Thyroid gland (tissue), 4 donors: ENCODE measurements around the gene NISCH. TPM values are rescaled to one million over a fixed set of nuclear protein-coding genes. Genes with fewer than 3 reads are reported as not detected.

Source experiments
- DNase-seq, 2 donors: peaks; one replicate each; pipeline ENCODE4 v3.0.0-alpha.2; 2019
- H3K27ac ChIP-seq, 3 donors: fragments of 200-600 bp; sonication (generic); 1 replicate in 2 of 3; 2 replicates in 1 of 3; pipeline ENCODE4 v1.5.1; 2016 to 2019; ENCODE audit warnings: mild to moderate bottlenecking in 1 of 3, moderate library complexity in 1 of 3
- H3K27me3 ChIP-seq: fragments of 200-600 bp; sonication (generic); one replicate; pipeline ENCODE4 v1.5.1; 2019
- H3K36me3 ChIP-seq, 2 donors: fragments of 200-600 bp; sonication (generic); one replicate each; pipeline ENCODE4 v1.5.1; 2016 to 2019
- H3K4me1 ChIP-seq, 2 donors: fragments of 200-600 bp; sonication (generic); one replicate each; pipeline ENCODE4 v1.5.1; 2017 to 2019
- H3K4me3 ChIP-seq, 3 donors: fragments of 200-600 bp; sonication (generic); replicated peaks in 1 of 3; 1 replicate in 2 of 3; 2 replicates in 1 of 3; pipeline ENCODE4 v1.5.1; 2016; ENCODE audit warnings: mild to moderate bottlenecking in 1 of 3
- H3K9me3 ChIP-seq: fragments of 200-600 bp; sonication (generic); one replicate; pipeline ENCODE4 v1.5.1; 2017
- CTCF ChIP-seq, 6 experiments: fragments of 200-600 bp in 3 of 6; fragments of 450-650 bp in 3 of 6; sonication (generic) in 3 of 6; IDR thresholded peaks; one replicate each; pipeline ENCODE4 v1.5.1; 2016 to 2019; ENCODE audit warnings: antibody characterized with exemption in 6 of 6, mild to moderate bottlenecking in 2 of 6, inconsistent platforms in 1 of 6, moderate library complexity in 1 of 6
- POLR2A ChIP-seq, 2 donors: fragments of 450-650 bp; IDR thresholded peaks; one replicate each; pipeline ENCODE4 v1.6.1; 2017; ENCODE audit warnings: antibody characterized with exemption in 2 of 2, mild to moderate bottlenecking in 2 of 2, moderate library complexity in 1 of 2
- WGBS, 2 donors: methylation state at CpG; one replicate each; pipeline ENCODE4 v1.1.5; 2017; 5-methylcytosine and 5-hydroxymethylcytosine counted together
- intact Hi-C: fragments of 100-400 bp; cut with DNase I; formaldehyde crosslinking; loops from one replicate; pipeline ENCODE4 v1.15.1; 2023
- total RNA-seq, 4 donors: library from RNA; depleted of rRNA; stranded (reverse); fragments of >200 nt; gene quantifications; one replicate each; pipeline ENCODE4 v1.2.3, GENCODE V29; 2016

The NISCH gene
- total RNA-seq, 4 donors from 2014 or later = 71.8 to 88.2 (median 86.2) TPM

- Histone ChIP-seq H3K4me3 (no peak overlapping the region), H3K36me3 (no peaks in the 10 kb centered on the region), H3K9me3 (no peaks in the 10 kb centered on the region), H3K27me3 (no peaks in the 10 kb centered on the region), H3K4me1 (peaks cover 7 to 23% of the 10 kb centered on the region in 2 donors), H3K27ac (no peak overlapping the region)
- no peak for TF ChIP-seq POLR2A (IDR thresholded peaks at IDR 0.05)
- TF ChIP-seq CTCF (IDR thresholded peaks at IDR 0.05) = no peak
- intact Hi-C loops = no loop called here
- no peak for DNase-seq
- WGBS, 2 donors = 95 to 97% methylated on average over 6 of the region's 6 CpGs
These were observed 21.4 kb upstream of the NISCH start for GRCh38 chr3:52433996-52434479.

- DNase-seq = no peak
These were observed 20.8 kb upstream of the NISCH start for GRCh38 chr3:52434491-52435115.

GRCh38 chr3:52435246-52436101 lies 19.9 kb upstream of the NISCH start:
- Histone ChIP-seq H3K36me3 (no peaks in the 10 kb centered on the region), H3K4me3 (no peak overlapping the region), H3K9me3 (no peaks in the 10 kb centered on the region), H3K27me3 (no peaks in the 10 kb centered on the region), H3K4me1 (peaks cover 7 to 23% of the 10 kb centered on the region in 2 donors), H3K27ac (no peak overlapping the region)
- 93 to 97% methylated on average over 16 to 28 of the region's 32 CpGs for WGBS, 2 donors
- intact Hi-C loops = no loop called here
- DNase-seq = no peak
- TF ChIP-seq POLR2A (IDR thresholded peaks at IDR 0.05) = no peak
- TF ChIP-seq CTCF (IDR thresholded peaks at IDR 0.05) = no peak

More at GRCh38 chr3:52434491-52435115, 20.8 kb upstream of the NISCH start:
- Histone ChIP-seq H3K27ac (no peak overlapping the region), H3K27me3 (no peaks in the 10 kb centered on the region), H3K9me3 (no peaks in the 10 kb centered on the region), H3K4me3 (no peak overlapping the region), H3K4me1 (peaks cover 7 to 23% of the 10 kb centered on the region in 2 donors), H3K36me3 (no peaks in the 10 kb centered on the region)
- TF ChIP-seq CTCF (IDR thresholded peaks at IDR 0.05) = no peak
- TF ChIP-seq POLR2A (IDR thresholded peaks at IDR 0.05) = no peak
- intact Hi-C loops = no loop called here
- WGBS, 2 donors = 82 to 93% methylated on average over 4 to 9 of the region's 9 CpGs

- Histone ChIP-seq H3K9me3 (no peaks in the 10 kb centered on the region), H3K27me3 (no peaks in the 10 kb centered on the region), H3K4me3 (no peak overlapping the region), H3K4me1 (peaks cover 7 to 23% of the 10 kb centered on the region in 2 donors), H3K36me3 (no peaks in the 10 kb centered on the region), H3K27ac (no peak overlapping the region)
- no peak for DNase-seq
- TF ChIP-seq CTCF (IDR thresholded peaks at IDR 0.05) (no peak), POLR2A (IDR thresholded peaks at IDR 0.05) (no peak)
- WGBS, 2 donors = 93 to 96% methylated on average over 12 to 13 of the region's 13 CpGs
- intact Hi-C loops = no loop called here
These were observed 18.8 kb upstream of the NISCH start for GRCh38 chr3:52436500-52437149.
